ENCODE results near the gene SIX6. TPM values are rescaled to one million over a fixed set of nuclear protein-coding genes. Genes with fewer than 3 reads are reported as not detected.

SIX6 gene
- total RNA-seq, 1 donor from 2014 or later, result not detected

- no peaks in the 10 kb centered on the region for H3K4me1 Mint-ChIP-seq (ENCODE audit: unreplicated experiment)
- peaks cover 23% of the 10 kb centered on the region for H3K27me3 Mint-ChIP-seq (ENCODE audit: unreplicated experiment)
- no peaks in the 10 kb centered on the region for H3K36me3 Mint-ChIP-seq (ENCODE audit: unreplicated experiment)
- no peak for TF ChIP-seq CTCF (IDR thresholded peaks at IDR 0.05)
- H3K9me3 Mint-ChIP-seq (ENCODE audit: unreplicated experiment), result peaks cover 24% of the 10 kb centered on the region
- H3K27ac Mint-ChIP-seq (ENCODE audit: unreplicated experiment), result no peak overlapping the region
- DNase-seq (ENCODE audit: extremely low spot score, unreplicated experiment), result no peak
- no peak overlapping the region for H3K4me3 Mint-ChIP-seq (ENCODE audit: unreplicated experiment)
Observed at GRCh38 chr14:60537663-60538062, 28.7 kb downstream of the SIX6 start.

- Mint-ChIP-seq H3K4me1 (ENCODE audit: unreplicated experiment) (no peaks in the 10 kb centered on the region), H3K4me3 (ENCODE audit: unreplicated experiment) (no peak overlapping the region)
- TF ChIP-seq CTCF (IDR thresholded peaks at IDR 0.05), result no peak
Observed at GRCh38 chr14:60544659-60545058, 35.7 kb downstream of the SIX6 start.

GRCh38 chr14:60553808-60554207 lies 44.9 kb downstream of the SIX6 start:
- Mint-ChIP-seq H3K4me1 (ENCODE audit: unreplicated experiment) (no peaks in the 10 kb centered on the region), H3K27ac (ENCODE audit: unreplicated experiment) (no peak overlapping the region), H3K4me3 (ENCODE audit: unreplicated experiment) (no peak overlapping the region), H3K36me3 (ENCODE audit: unreplicated experiment) (peaks cover 27% of the 10 kb centered on the region), H3K27me3 (ENCODE audit: unreplicated experiment) (no peaks in the 10 kb centered on the region), H3K9me3 (ENCODE audit: unreplicated experiment) (peaks cover 7% of the 10 kb centered on the region)
- DNase-seq (ENCODE audit: extremely low spot score, unreplicated experiment), result no peak
- no peak for TF ChIP-seq CTCF (IDR thresholded peaks at IDR 0.05)

More at GRCh38 chr14:60544659-60545058, 35.7 kb downstream of the SIX6 start:
- Mint-ChIP-seq H3K36me3 (ENCODE audit: unreplicated experiment) (peaks cover 15% of the 10 kb centered on the region), H3K27ac (ENCODE audit: unreplicated experiment) (no peak overlapping the region), H3K27me3 (ENCODE audit: unreplicated experiment) (peaks cover 21% of the 10 kb centered on the region), H3K9me3 (ENCODE audit: unreplicated experiment) (peaks cover 56% of the 10 kb centered on the region)
- no peak for DNase-seq (ENCODE audit: extremely low spot score, unreplicated experiment)

- no peak overlapping the region for H3K4me3 Mint-ChIP-seq (ENCODE audit: unreplicated experiment)
- H3K4me1 Mint-ChIP-seq (ENCODE audit: unreplicated experiment), result peaks cover 46% of the 10 kb centered on the region
Observed at GRCh38 chr14:60561845-60562746, 53.1 kb downstream of the SIX6 start.

More at GRCh38 chr14:60561845-60562746, 53.1 kb downstream of the SIX6 start:
- no peak for DNase-seq (ENCODE audit: extremely low spot score, unreplicated experiment)
- H3K9me3 Mint-ChIP-seq (ENCODE audit: unreplicated experiment), result no peaks in the 10 kb centered on the region
- no peaks in the 10 kb centered on the region for H3K36me3 Mint-ChIP-seq (ENCODE audit: unreplicated experiment)
- TF ChIP-seq CTCF (IDR thresholded peaks at IDR 0.05), result peak; percentile 75
- peak overlapping the region; percentile 83 for H3K27ac Mint-ChIP-seq (ENCODE audit: unreplicated experiment)
- no peaks in the 10 kb centered on the region for H3K27me3 Mint-ChIP-seq (ENCODE audit: unreplicated experiment)

Other genes with a start within 250 kb of the SIX6 start
- 1.1 and 1.4 TPM in 2 replicates for gene C14orf39, start 23.1 kb upstream of the SIX6 start, total RNA-seq
- gene SIX1, start 140.3 kb downstream of the SIX6 start, total RNA-seq, result 339 and 340 TPM in 2 replicates
- 80.0 and 80.1 TPM in 2 replicates for gene SIX4, start 215.2 kb downstream of the SIX6 start, total RNA-seq
- gene MNAT1, start 225.6 kb downstream of the SIX6 start, total RNA-seq, result 57.5 and 59.9 TPM in 2 replicates